Neuronal stem cell (in vitro differentiated cells): ENCODE data around the gene CLTCL1.

Source experiments
- DNase-seq: peaks from one replicate; pipeline ENCODE4 v3.0.0-alpha.2; 2013; ENCODE audit warnings: low spot score
- H2AFZ ChIP-seq: one replicate; pipeline ENCODE4 v1.6.1; 2013; ENCODE audit warnings: mild to moderate bottlenecking, low read length, inconsistent platforms
- H2AK5ac ChIP-seq: 2 replicates; pipeline ENCODE4 v1.6.1; 2013; ENCODE audit warnings: low read depth, mild to moderate bottlenecking, inconsistent platforms, low read length, moderate library complexity, mixed read lengths
- H2BK120ac ChIP-seq: 2 replicates; pipeline ENCODE4 v1.6.1; 2013; ENCODE audit warnings: low read depth, mild to moderate bottlenecking, inconsistent platforms, low read length, moderate library complexity, mixed read lengths
- H2BK12ac ChIP-seq: one replicate; pipeline ENCODE4 v1.6.1; 2013; ENCODE audit warnings: low read length, inconsistent platforms
- H2BK15ac ChIP-seq: 2 replicates; pipeline ENCODE4 v1.6.1; 2013; ENCODE audit warnings: mild to moderate bottlenecking, low read length, inconsistent platforms, mixed read lengths
- H2BK5ac ChIP-seq: one replicate; pipeline ENCODE4 v1.6.1; 2013; ENCODE audit warnings: inconsistent platforms, mild to moderate bottlenecking, low read length, moderate library complexity
- H3K14ac ChIP-seq: one replicate; pipeline ENCODE4 v1.6.1; 2013; ENCODE audit warnings: low read length, inconsistent platforms
- H3K18ac ChIP-seq: 2 replicates; pipeline ENCODE4 v1.6.1; 2013; ENCODE audit warnings: low read length, inconsistent platforms
- H3K23ac ChIP-seq: 2 replicates; pipeline ENCODE4 v1.6.1; 2013; ENCODE audit warnings: low read depth, mild to moderate bottlenecking, mixed read lengths, low read length, inconsistent platforms; ENCODE audit not compliant: poor library complexity
- H3K27ac ChIP-seq: replicated peaks from 3 replicates; pipeline ENCODE4 v1.5.1; 2013; ENCODE audit warnings: low read length, inconsistent platforms
- H3K27me3 ChIP-seq, 3 experiments: 2 replicates each; pipeline ENCODE4 v1.6.1; 2013; ENCODE audit warnings: low read length in 3 of 3, mild to moderate bottlenecking in 2 of 3, inconsistent platforms in 1 of 3, low read depth in 1 of 3, mixed read lengths in 1 of 3, moderate library complexity in 1 of 3; ENCODE audit not compliant: control insufficient read depth in 3 of 3, insufficient read depth in 3 of 3
- H3K36me3 ChIP-seq, 2 donors: replicated peaks in 1 of 2; 2 replicates each; pipeline ENCODE4 v1.6.1; 2013; ENCODE audit warnings: low read length in 2 of 2; ENCODE audit not compliant: control insufficient read depth in 2 of 2, insufficient read depth in 2 of 2
- H3K4ac ChIP-seq: 2 replicates; pipeline ENCODE4 v1.6.1; 2013; ENCODE audit warnings: inconsistent platforms, mild to moderate bottlenecking, low read length, moderate library complexity
- H3K4me1 ChIP-seq, 2 donors: 1 replicate in 1 of 2; 2 replicates in 1 of 2; pipeline ENCODE4 v1.6.1; 2013; ENCODE audit warnings: low read length in 2 of 2, low read depth in 1 of 2; ENCODE audit not compliant: control insufficient read depth in 2 of 2, insufficient read depth in 1 of 2
- H3K4me2 ChIP-seq: one replicate; pipeline ENCODE4 v1.6.1; 2013; ENCODE audit warnings: mild to moderate bottlenecking, low read length, inconsistent platforms; ENCODE audit not compliant: insufficient read depth, poor library complexity, severe bottlenecking
- H3K4me3 ChIP-seq, 2 donors: 2 replicates each; pipeline ENCODE4 v1.5.1; 2013; ENCODE audit warnings: low read length in 2 of 2, mild to moderate bottlenecking in 2 of 2, inconsistent platforms in 1 of 2, moderate library complexity in 1 of 2
- H3K79me1 ChIP-seq: one replicate; pipeline ENCODE4 v1.6.1; 2013; ENCODE audit warnings: low read depth, mild to moderate bottlenecking, inconsistent platforms, low read length, moderate library complexity
- H3K9ac ChIP-seq: one replicate; pipeline ENCODE4 v1.6.1; 2013; ENCODE audit warnings: mild to moderate bottlenecking, low read depth, low read length, inconsistent platforms; ENCODE audit not compliant: poor library complexity
- H3K9me3 ChIP-seq, 2 donors: replicated peaks in 1 of 2; 2 replicates each; pipeline versions ENCODE3 to v1.6.1; 2013; ENCODE audit warnings: low read length in 2 of 2, mild to moderate bottlenecking in 2 of 2, inconsistent platforms in 1 of 2, low read depth in 1 of 2, mixed read lengths in 1 of 2, moderate library complexity in 1 of 2; ENCODE audit not compliant: control insufficient read depth in 2 of 2, insufficient read depth in 1 of 2
- H4K8ac ChIP-seq: one replicate; pipeline ENCODE4 v1.6.1; 2013; ENCODE audit warnings: low read depth, mild to moderate bottlenecking, inconsistent platforms, low read length, moderate library complexity
- H4K91ac ChIP-seq: one replicate; pipeline ENCODE4 v1.6.1; 2013; ENCODE audit warnings: low read length, low read depth, mild to moderate bottlenecking, inconsistent platforms; ENCODE audit not compliant: poor library complexity
- WGBS, 2 donors: extraction: QIAGEN DNeasy Blood & Tissue Kit; methylation state at CpG; one replicate each; pipeline ENCODE4 v1.1.7; 2013; ENCODE audit warnings: missing lambda C conversion rate in 2 of 2, mixed read lengths in 1 of 2; ENCODE audit not compliant: insufficient read length in 2 of 2, insufficient replicate concordance in 1 of 2; ENCODE audit errors: extremely low coverage in 2 of 2; 5-methylcytosine and 5-hydroxymethylcytosine counted together

The CLTCL1 gene

DNA sequence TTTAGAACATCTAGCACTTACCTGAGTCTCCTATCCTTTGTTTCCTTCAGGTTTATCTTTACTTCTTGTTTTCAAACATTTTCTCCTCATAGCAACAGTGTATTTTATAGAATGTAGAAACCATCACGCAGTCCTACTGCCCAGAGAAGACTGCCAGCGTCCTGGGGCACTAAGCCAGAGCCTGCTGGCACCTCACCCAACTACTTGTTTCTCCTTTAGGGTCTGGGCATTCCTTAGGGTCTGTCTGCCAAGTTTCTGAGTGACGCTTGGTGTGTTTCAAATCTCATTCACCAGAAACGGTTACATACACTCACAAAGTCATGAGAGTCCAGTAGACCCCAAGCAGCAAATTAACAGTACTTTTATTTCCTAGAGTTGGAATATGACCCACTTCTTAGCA is 63.3 kb downstream of the CLTCL1 start:
- H3K27ac ChIP-seq: no peak overlapping the region
- no peak for DNase-seq
- H2BK120ac ChIP-seq: no peak overlapping the region
- H3K4ac ChIP-seq: no peak overlapping the region
- H2AFZ ChIP-seq: no peak overlapping the region
- no peak overlapping the region for H2BK12ac ChIP-seq
- no peak overlapping the region for H2AK5ac ChIP-seq
- H4K8ac ChIP-seq: no peak overlapping the region
- no peak overlapping the region for H2BK5ac ChIP-seq
- no peaks in the 10 kb centered on the region for H3K27me3 ChIP-seq
- H3K9me3 ChIP-seq: peaks cover 0 to 2% of the 10 kb centered on the region in 2 donors
- peaks cover 7 to 29% of the 10 kb centered on the region in 2 donors for H3K36me3 ChIP-seq
- H3K14ac ChIP-seq: no peak overlapping the region
- no CpG with 5 or more reads among the region's 4 CpGs for WGBS, 2 donors
- no peak overlapping the region for H3K9ac ChIP-seq
- H2BK15ac ChIP-seq: no peak overlapping the region
- H3K4me1 ChIP-seq: no peaks in the 10 kb centered on the region
- no peak overlapping the region for H3K23ac ChIP-seq
- H4K91ac ChIP-seq: no peak overlapping the region
- H3K4me3 ChIP-seq: no peak overlapping the region
- H3K79me1 ChIP-seq: no peaks in the 10 kb centered on the region
- H3K4me2 ChIP-seq: no peak overlapping the region
- no peak overlapping the region for H3K18ac ChIP-seq

- H3K9me3 ChIP-seq: no peaks in the 10 kb centered on the region
- H3K14ac ChIP-seq: no peak overlapping the region
- no peak overlapping the region for H3K4me3 ChIP-seq
- H3K36me3 ChIP-seq: peaks cover 10 to 29% of the 10 kb centered on the region in 2 donors
- H4K91ac ChIP-seq: no peak overlapping the region
- no peak overlapping the region for H4K8ac ChIP-seq
- H2BK5ac ChIP-seq: no peak overlapping the region
- no peak overlapping the region for H3K23ac ChIP-seq
- H3K27me3 ChIP-seq: no peaks in the 10 kb centered on the region
- H3K18ac ChIP-seq: no peak overlapping the region
- H2AFZ ChIP-seq: no peak overlapping the region
- no peak overlapping the region for H2BK15ac ChIP-seq
- no peak overlapping the region for H2BK12ac ChIP-seq
- no peak overlapping the region for H2BK120ac ChIP-seq
- no peak for DNase-seq
- H3K27ac ChIP-seq: no peak overlapping the region
- no peaks in the 10 kb centered on the region for H3K4me1 ChIP-seq
- no peak overlapping the region for H2AK5ac ChIP-seq
- H3K4ac ChIP-seq: no peak overlapping the region
- H3K79me1 ChIP-seq: no peaks in the 10 kb centered on the region
- H3K4me2 ChIP-seq: no peak overlapping the region
- H3K9ac ChIP-seq: no peak overlapping the region
Measured at GRCh38 chr22:19226428-19226827, 65.1 kb downstream of the CLTCL1 start.

GRCh38 chr22:19225560-19225959 is 66.0 kb downstream of the CLTCL1 start:
- Histone ChIP-seq H3K36me3 (peaks cover 11 to 33% of the 10 kb centered on the region in 2 donors), H3K9me3 (no peaks in the 10 kb centered on the region), H4K8ac (no peak overlapping the region), H3K4me2 (no peak overlapping the region), H3K23ac (no peak overlapping the region), H2BK15ac (no peak overlapping the region), H3K4me1 (no peaks in the 10 kb centered on the region), H2BK12ac (no peak overlapping the region), H2BK120ac (no peak overlapping the region), H3K27ac (no peak overlapping the region), H3K14ac (no peak overlapping the region), H3K4me3 (no peak overlapping the region), H2AK5ac (no peak overlapping the region), H2BK5ac (no peak overlapping the region), H2AFZ (no peak overlapping the region), H3K27me3 (no peaks in the 10 kb centered on the region), H3K79me1 (no peaks in the 10 kb centered on the region), H3K4ac (no peak overlapping the region), H3K18ac (no peak overlapping the region), H3K9ac (no peak overlapping the region), H4K91ac (no peak overlapping the region)
- WGBS, 2 donors: no CpG with 5 or more reads among the region's 3 CpGs
- no peak for DNase-seq

DNA sequence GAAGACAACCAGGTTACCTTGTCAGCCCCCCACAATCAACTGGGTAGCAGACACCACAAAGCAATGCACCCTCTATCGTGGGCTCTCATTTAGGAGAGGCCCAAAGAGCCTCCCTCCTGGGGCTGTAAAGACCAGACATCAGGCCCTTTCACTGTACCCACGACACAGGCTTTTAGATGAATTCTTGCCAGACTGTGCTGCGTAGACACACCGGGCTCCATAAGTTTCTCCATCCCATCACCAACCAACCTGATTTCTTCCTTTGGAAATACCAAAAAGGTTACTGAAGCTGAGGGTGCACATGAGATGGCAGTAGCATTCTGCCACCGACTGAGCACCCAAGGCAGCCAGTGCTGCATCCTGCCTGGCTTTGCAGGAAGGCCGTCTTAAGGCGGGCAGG is 66.5 kb downstream of the CLTCL1 start:
- no peak overlapping the region for H2BK120ac ChIP-seq
- H3K27me3 ChIP-seq: no peaks in the 10 kb centered on the region
- no peak overlapping the region for H3K4ac ChIP-seq
- no CpG with 5 or more reads among the region's 7 CpGs for WGBS, 2 donors
- no peak overlapping the region for H3K4me2 ChIP-seq
- H3K36me3 ChIP-seq: peaks cover 12 to 32% of the 10 kb centered on the region in 2 donors
- DNase-seq: no peak
- no peak overlapping the region for H2BK15ac ChIP-seq
- no peak overlapping the region for H3K27ac ChIP-seq
- no peak overlapping the region for H2AFZ ChIP-seq
- H3K79me1 ChIP-seq: no peaks in the 10 kb centered on the region
- H3K23ac ChIP-seq: peak overlapping the region; percentile 66
- no peak overlapping the region for H2AK5ac ChIP-seq
- H3K14ac ChIP-seq: no peak overlapping the region
- no peaks in the 10 kb centered on the region for H3K9me3 ChIP-seq
- no peak overlapping the region for H2BK5ac ChIP-seq
- no peak overlapping the region for H4K8ac ChIP-seq
- no peak overlapping the region for H2BK12ac ChIP-seq
- no peak overlapping the region for H3K4me3 ChIP-seq
- H3K4me1 ChIP-seq: no peaks in the 10 kb centered on the region
- peak overlapping the region; percentile 9 for H3K9ac ChIP-seq
- H3K18ac ChIP-seq: no peak overlapping the region
- H4K91ac ChIP-seq: no peak overlapping the region
